Activated CD4-positive, alpha-beta T cell treated with anti-CD3 and anti-CD28 coated beads, Interleukin-2, amount 10 ng/mL, durations not matched to agents 7 days and 5 days (primary cell): ENCODE data around the gene CRHR2. TPM values are rescaled to one million over a fixed set of nuclear protein-coding genes. Genes with fewer than 3 reads are reported as not detected.
"Not testable (repeated sequence)": the region's sequence is repeated elsewhere in the genome, so short reads cannot be mapped to it uniquely, and the experiment has no call there.

Experiments
- CTCF ChIA-PET: fragments of 350-600 bp; sonication (Branson Sonifier 250); formaldehyde crosslinking; loops from one replicate; lab custom pipeline; 2021; ENCODE audit warnings: antibody characterized with exemption; lab: Charles Lee
- POLR2A ChIA-PET: fragments of 350-600 bp; sonication (Branson Sonifier 250); formaldehyde crosslinking; loops from one replicate; lab custom pipeline; 2021; ENCODE audit warnings: antibody characterized with exemption; lab: Charles Lee
- DNase-seq: peaks from one replicate; pipeline ENCODE4 v3.0.0-alpha.2; 2020
- H3K27ac Mint-ChIP-seq: one replicate; pipeline ENCODE4 v1.8.0; 2021; ENCODE audit warnings: mild to moderate bottlenecking, moderate library complexity, mixed read lengths
- H3K27me3 Mint-ChIP-seq: one replicate; pipeline ENCODE4 v1.8.0; 2021; ENCODE audit warnings: mixed read lengths
- H3K36me3 Mint-ChIP-seq: one replicate; pipeline ENCODE4 v1.8.0; 2021; ENCODE audit warnings: low read depth, mixed read lengths
- H3K4me1 Mint-ChIP-seq: one replicate; pipeline ENCODE4 v1.8.0; 2021; ENCODE audit warnings: mixed read lengths
- H3K4me3 Mint-ChIP-seq: one replicate; pipeline ENCODE4 v1.8.0; 2021; ENCODE audit warnings: mild to moderate bottlenecking, moderate library complexity, mixed read lengths
- H3K9me3 Mint-ChIP-seq: one replicate; pipeline ENCODE4 v1.8.0; 2021; ENCODE audit warnings: mixed read lengths
- total RNA-seq, 2 experiments: library from RNA; stranded (reverse); gene quantifications; one replicate each; pipeline ENCODE4 v1.2.3, GENCODE V29; 2021

CRHR2 gene
- total RNA-seq, 2 experiments from 2014 or later: not detected

GRCh38 chr7:30721211-30721610 lies 39.0 kb upstream of the CRHR2 start:
- no peak overlapping the region for H3K4me3 Mint-ChIP-seq
- H3K9me3 Mint-ChIP-seq: peaks cover 34% of the 10 kb centered on the region
- peaks cover 21% of the 10 kb centered on the region for H3K4me1 Mint-ChIP-seq
- H3K36me3 Mint-ChIP-seq: peaks cover 48% of the 10 kb centered on the region
- CTCF ChIA-PET: interaction anchor here (0.6 kb wide), 1 partner anchor 13 kb away, joined by 3 read pairs; no protein-coding TSS in a partner anchor
- no peak overlapping the region for H3K27ac Mint-ChIP-seq
- no peak for DNase-seq
- no peaks in the 10 kb centered on the region for H3K27me3 Mint-ChIP-seq
- POLR2A ChIA-PET: no interaction called here

- CTCF ChIA-PET, H3K4me3 Mint-ChIP-seq, H3K27ac Mint-ChIP-seq, POLR2A ChIA-PET, H3K27me3 Mint-ChIP-seq, DNase-seq, H3K4me1 Mint-ChIP-seq: not testable (repeated sequence)
- Mint-ChIP-seq H3K9me3 (peaks cover 36% of the 10 kb centered on the region), H3K36me3 (peaks cover 39% of the 10 kb centered on the region)
Measured at GRCh38 chr7:30719434-30719833, 37.2 kb upstream of the CRHR2 start.

GRCh38 chr7:30717181-30717580 lies 34.9 kb upstream of the CRHR2 start:
- peaks cover 39% of the 10 kb centered on the region for H3K36me3 Mint-ChIP-seq
- no peak for DNase-seq
- no peak overlapping the region for H3K27ac Mint-ChIP-seq
- CTCF ChIA-PET: interaction anchor here (1.0 kb wide), 1 partner anchor 13 kb away, joined by 5 read pairs; no protein-coding TSS in a partner anchor
- H3K4me3 Mint-ChIP-seq: no peak overlapping the region
- POLR2A ChIA-PET: no interaction called here
- H3K9me3 Mint-ChIP-seq: peaks cover 36% of the 10 kb centered on the region
- H3K27me3 Mint-ChIP-seq: no peaks in the 10 kb centered on the region
- no peaks in the 10 kb centered on the region for H3K4me1 Mint-ChIP-seq

- H3K9me3 Mint-ChIP-seq: peaks cover 23% of the 10 kb centered on the region
- peaks cover 22% of the 10 kb centered on the region for H3K36me3 Mint-ChIP-seq
- H3K27ac Mint-ChIP-seq: no peak overlapping the region
- ChIA-PET CTCF (no interaction called here), POLR2A (no interaction called here)
- H3K4me3 Mint-ChIP-seq: no peak overlapping the region
- no peaks in the 10 kb centered on the region for H3K27me3 Mint-ChIP-seq
- no peak for DNase-seq
- H3K4me1 Mint-ChIP-seq: no peaks in the 10 kb centered on the region
Measured at GRCh38 chr7:30714129-30714528, 31.9 kb upstream of the CRHR2 start.

- Mint-ChIP-seq H3K36me3 (peaks cover 15% of the 10 kb centered on the region), H3K4me1 (no peaks in the 10 kb centered on the region), H3K27ac (no peak overlapping the region), H3K27me3 (no peaks in the 10 kb centered on the region), H3K9me3 (peaks cover 15% of the 10 kb centered on the region), H3K4me3 (no peak overlapping the region)
- ChIA-PET POLR2A (no interaction called here), CTCF (no interaction called here)
- DNase-seq: no peak
Measured at GRCh38 chr7:30713392-30713791, 31.1 kb upstream of the CRHR2 start.

- H3K4me3 Mint-ChIP-seq: no peak overlapping the region
- DNase-seq: no peak
- H3K9me3 Mint-ChIP-seq: peaks cover 2% of the 10 kb centered on the region
- H3K36me3 Mint-ChIP-seq: no peaks in the 10 kb centered on the region
- H3K27ac Mint-ChIP-seq: no peak overlapping the region
- ChIA-PET CTCF (no interaction called here), POLR2A (no interaction called here)
- no peaks in the 10 kb centered on the region for H3K4me1 Mint-ChIP-seq
- H3K27me3 Mint-ChIP-seq: no peaks in the 10 kb centered on the region
Measured at GRCh38 chr7:30710669-30711068, 28.4 kb upstream of the CRHR2 start.

- ChIA-PET CTCF (interaction anchor here (0.9 to 1.8 kb wide), 3 partner anchors 17 to 29 kb away, joined by 3 to 4 read pairs (median 3); no protein-coding TSS in a partner anchor), POLR2A (no interaction called here)
- H3K36me3 Mint-ChIP-seq: no peaks in the 10 kb centered on the region
- no peaks in the 10 kb centered on the region for H3K9me3 Mint-ChIP-seq
- H3K4me1 Mint-ChIP-seq: no peaks in the 10 kb centered on the region
- no peak for DNase-seq
- H3K4me3 Mint-ChIP-seq: no peak overlapping the region
- no peak overlapping the region for H3K27ac Mint-ChIP-seq
- H3K27me3 Mint-ChIP-seq: no peaks in the 10 kb centered on the region
Measured at GRCh38 chr7:30709549-30709948, 27.3 kb upstream of the CRHR2 start.

- H3K4me1 Mint-ChIP-seq: no peaks in the 10 kb centered on the region
- no peaks in the 10 kb centered on the region for H3K36me3 Mint-ChIP-seq
- POLR2A ChIA-PET: no interaction called here
Measured at GRCh38 chr7:30708983-30709382, 26.7 kb upstream of the CRHR2 start.

GRCh38 chr7:30708412-30708811 lies 26.2 kb upstream of the CRHR2 start:
- Mint-ChIP-seq H3K27me3 (no peaks in the 10 kb centered on the region), H3K4me3 (no peak overlapping the region), H3K27ac (no peak overlapping the region), H3K36me3 (no peaks in the 10 kb centered on the region), H3K9me3 (no peaks in the 10 kb centered on the region), H3K4me1 (no peaks in the 10 kb centered on the region)
- no peak for DNase-seq
- ChIA-PET POLR2A (no interaction called here), CTCF (interaction anchor here (0.6 to 1.8 kb wide), 4 partner anchors 13 to 32 kb away, joined by 3 to 4 read pairs (median 4); no protein-coding TSS in a partner anchor)

More at GRCh38 chr7:30708983-30709382, 26.7 kb upstream of the CRHR2 start:
- H3K27ac Mint-ChIP-seq: no peak overlapping the region
- no peak for DNase-seq
- H3K4me3 Mint-ChIP-seq: no peak overlapping the region
- no peaks in the 10 kb centered on the region for H3K9me3 Mint-ChIP-seq
- H3K27me3 Mint-ChIP-seq: no peaks in the 10 kb centered on the region
- CTCF ChIA-PET: interaction anchor here (1.8 kb wide), 1 partner anchor 25 kb away, joined by 4 read pairs; no protein-coding TSS in a partner anchor

GRCh38 chr7:30707391-30708357 lies 25.4 kb upstream of the CRHR2 start:
- H3K27me3 Mint-ChIP-seq: no peaks in the 10 kb centered on the region
- CTCF ChIA-PET: interaction anchor here (0.6 to 1.8 kb wide), 4 partner anchors 14 to 33 kb away, joined by 3 to 4 read pairs (median 4); no protein-coding TSS in a partner anchor
- H3K27ac Mint-ChIP-seq: no peak overlapping the region
- H3K4me3 Mint-ChIP-seq: no peak overlapping the region
- H3K9me3 Mint-ChIP-seq: no peaks in the 10 kb centered on the region
- no peak for DNase-seq
- H3K4me1 Mint-ChIP-seq: no peaks in the 10 kb centered on the region
- H3K36me3 Mint-ChIP-seq: no peaks in the 10 kb centered on the region
- POLR2A ChIA-PET: no interaction called here

GRCh38 chr7:30706908-30707307 lies 24.7 kb upstream of the CRHR2 start:
- H3K27ac Mint-ChIP-seq: no peak overlapping the region
- ChIA-PET CTCF (interaction anchor here (1.5 kb wide), 1 partner anchor 34 kb away, joined by 4 read pairs; no protein-coding TSS in a partner anchor), POLR2A (no interaction called here)
- H3K4me1 Mint-ChIP-seq: peaks cover 2% of the 10 kb centered on the region
- H3K4me3 Mint-ChIP-seq: no peak overlapping the region
- no peaks in the 10 kb centered on the region for H3K27me3 Mint-ChIP-seq
- H3K36me3 Mint-ChIP-seq: no peaks in the 10 kb centered on the region
- no peak for DNase-seq
- H3K9me3 Mint-ChIP-seq: no peaks in the 10 kb centered on the region

GRCh38 chr7:30706316-30706715 lies 24.1 kb upstream of the CRHR2 start:
- Mint-ChIP-seq H3K36me3 (no peaks in the 10 kb centered on the region), H3K9me3 (no peaks in the 10 kb centered on the region), H3K27ac (no peak overlapping the region), H3K27me3 (no peaks in the 10 kb centered on the region), H3K4me1 (peaks cover 4% of the 10 kb centered on the region), H3K4me3 (no peak overlapping the region)
- CTCF ChIA-PET: no interaction called here
- DNase-seq: no peak
- POLR2A ChIA-PET: no interaction called here

- peaks cover 4% of the 10 kb centered on the region for H3K4me1 Mint-ChIP-seq
- no peaks in the 10 kb centered on the region for H3K36me3 Mint-ChIP-seq
- POLR2A ChIA-PET: no interaction called here
Measured at GRCh38 chr7:30705596-30705995, 23.3 kb upstream of the CRHR2 start.

More at GRCh38 chr7:30705596-30705995, 23.3 kb upstream of the CRHR2 start:
- CTCF ChIA-PET: interaction anchor here (1.1 kb wide), 1 partner anchor 11 kb away, joined by 3 read pairs; no protein-coding TSS in a partner anchor
- Mint-ChIP-seq H3K9me3 (no peaks in the 10 kb centered on the region), H3K27me3 (no peaks in the 10 kb centered on the region), H3K27ac (no peak overlapping the region), H3K4me3 (no peak overlapping the region)
- DNase-seq: no peak
